ENCODE results near the gene ANKRD9. TPM values are rescaled to one million over a fixed set of nuclear protein-coding genes. Genes with fewer than 3 reads are reported as not detected.

Gene ANKRD9
- total RNA-seq, 3 donors from 2014 or later, result 10.4 to 24.9 (median 22.8) TPM

- Histone ChIP-seq H3K9me3 (no peaks in the 10 kb centered on the region), H3K27me3 (peaks cover under 1 to 1% of the 10 kb centered on the region in 2 donors), H3K36me3 (no peaks in the 10 kb centered on the region), H3K27ac (no peak overlapping the region), H3K4me3 (no peak overlapping the region), H3K4me1 (peaks cover 0 to 7% of the 10 kb centered on the region in 2 donors)
- DNase-seq (ENCODE audit: low spot score in 2 of 2), result no peak
- intact Hi-C loops (cut with DNase I; ENCODE audit: low total_unique reads), result no loop called here
- TF ChIP-seq CTCF (IDR thresholded peaks at IDR 0.05), result no peak
- no peak for TF ChIP-seq POLR2A (IDR thresholded peaks at IDR 0.05)
- TF ChIP-seq POLR2AphosphoS5 (IDR thresholded peaks at IDR 0.05), result no peak
Observed at GRCh38 chr14:102539544-102540314, 30.2 kb upstream of the ANKRD9 start.

- no peaks in the 10 kb centered on the region for H3K36me3 ChIP-seq
- intact Hi-C loops (cut with DNase I; ENCODE audit: low total_unique reads), result no loop called here
- TF ChIP-seq POLR2A (IDR thresholded peaks at IDR 0.05) (no peak), CTCF (IDR thresholded peaks at IDR 0.05) (no peak), POLR2AphosphoS5 (IDR thresholded peaks at IDR 0.05) (no peak)
- H3K4me1 ChIP-seq, result peaks cover 0 to 7% of the 10 kb centered on the region in 2 donors
- no peak overlapping the region for H3K4me3 ChIP-seq
- H3K27me3 ChIP-seq, result no peaks in the 10 kb centered on the region
- H3K9me3 ChIP-seq, result no peaks in the 10 kb centered on the region
- DNase-seq (ENCODE audit: low spot score in 2 of 2), result no peak
- H3K27ac ChIP-seq, result no peak overlapping the region
Observed at GRCh38 chr14:102538602-102539543, 29.3 kb upstream of the ANKRD9 start.

GRCh38 chr14:102537981-102538601 is 28.5 kb upstream of the ANKRD9 start:
- H3K4me1 ChIP-seq, result peaks cover 0 to 7% of the 10 kb centered on the region in 2 donors
- no peak for TF ChIP-seq CTCF (IDR thresholded peaks at IDR 0.05)
- no peak for TF ChIP-seq POLR2AphosphoS5 (IDR thresholded peaks at IDR 0.05)
- TF ChIP-seq POLR2A (IDR thresholded peaks at IDR 0.05), result no peak
- H3K36me3 ChIP-seq, result no peaks in the 10 kb centered on the region
- H3K27ac ChIP-seq, result no peak overlapping the region
- H3K9me3 ChIP-seq, result no peaks in the 10 kb centered on the region
- DNase-seq (ENCODE audit: low spot score in 2 of 2), result no peak
- H3K27me3 ChIP-seq, result no peaks in the 10 kb centered on the region
- intact Hi-C loops (cut with DNase I; ENCODE audit: low total_unique reads), result no loop called here
- H3K4me3 ChIP-seq, result no peak overlapping the region

- no peaks in the 10 kb centered on the region for H3K27me3 ChIP-seq
- no peak overlapping the region for H3K4me3 ChIP-seq
- H3K4me1 ChIP-seq, result no peaks in the 10 kb centered on the region
- H3K36me3 ChIP-seq, result no peaks in the 10 kb centered on the region
- H3K27ac ChIP-seq, result no peak overlapping the region
- no peak for TF ChIP-seq CTCF (IDR thresholded peaks at IDR 0.05)
- no peak for TF ChIP-seq POLR2A (IDR thresholded peaks at IDR 0.05)
- no peak for TF ChIP-seq POLR2AphosphoS5 (IDR thresholded peaks at IDR 0.05)
- no peaks in the 10 kb centered on the region for H3K9me3 ChIP-seq
- DNase-seq (ENCODE audit: low spot score in 2 of 2), result no peak
- intact Hi-C loops (cut with DNase I; ENCODE audit: low total_unique reads), result loop anchor here (5.0 kb wide), 1 partner anchor 435 kb away; no protein-coding TSS in a partner anchor
Observed at GRCh38 chr14:102532204-102532658, 22.7 kb upstream of the ANKRD9 start.

All from breast epithelium (tissue), 4 donors.